H4 (cell line): ENCODE measurements around the gene OPN5. TPM values are rescaled to one million over a fixed set of nuclear protein-coding genes. Genes with fewer than 3 reads are reported as not detected.

Source experiments
- DNase-seq: peaks from one replicate; pipeline ENCODE4 v3.0.0-alpha.2; 2015; ENCODE audit warnings: low spot score
- total RNA-seq: library from RNA; depleted of rRNA; stranded (reverse); fragments of >200 nt; shearing (Covaris generic); gene quantifications from 2 replicates; pipeline ENCODE4 v1.2.3, GENCODE V29; 2014; rRNA removed

Gene OPN5
- total RNA-seq, 1 experiment from 2014 or later = 0.17 TPM

DNA sequence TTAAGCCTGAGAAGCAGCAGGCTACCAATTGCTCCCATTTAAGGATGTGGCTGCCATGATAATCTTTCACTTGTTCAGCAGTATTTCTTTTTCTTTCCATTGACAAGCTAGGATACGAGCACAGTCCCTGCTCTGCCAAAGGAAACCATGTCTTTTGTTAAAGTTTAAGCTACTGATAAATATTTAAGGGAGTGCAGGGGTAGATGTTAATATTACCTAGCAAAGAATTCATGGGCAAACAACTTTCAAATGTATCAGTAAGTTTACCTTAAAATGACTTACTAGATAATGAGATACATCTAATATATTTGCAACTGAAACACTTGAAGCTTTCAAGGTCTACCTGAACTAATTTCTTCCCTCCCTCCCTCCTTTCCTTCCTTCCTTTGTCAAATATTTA is 77.3 kb downstream of the OPN5 start:
- no peak for DNase-seq

DNA sequence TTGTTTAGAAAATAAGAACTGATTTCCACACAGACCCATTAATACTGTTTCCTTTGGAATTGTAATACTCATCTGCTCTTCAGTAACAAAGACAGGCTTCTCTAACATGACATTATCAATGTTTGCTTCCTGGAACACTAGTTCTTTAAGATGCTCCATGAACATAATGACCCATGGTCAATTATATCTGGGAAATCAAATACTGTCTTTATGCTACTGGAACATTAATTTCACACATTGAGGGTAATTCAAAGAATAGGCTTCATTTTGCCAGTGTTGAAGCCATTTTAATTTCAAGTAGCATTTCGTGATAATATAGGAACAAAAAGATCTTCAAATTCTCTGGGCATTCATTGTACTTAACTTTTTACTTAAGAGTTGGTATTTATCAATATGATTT is 80.9 kb downstream of the OPN5 start:
- DNase-seq = no peak

DNA sequence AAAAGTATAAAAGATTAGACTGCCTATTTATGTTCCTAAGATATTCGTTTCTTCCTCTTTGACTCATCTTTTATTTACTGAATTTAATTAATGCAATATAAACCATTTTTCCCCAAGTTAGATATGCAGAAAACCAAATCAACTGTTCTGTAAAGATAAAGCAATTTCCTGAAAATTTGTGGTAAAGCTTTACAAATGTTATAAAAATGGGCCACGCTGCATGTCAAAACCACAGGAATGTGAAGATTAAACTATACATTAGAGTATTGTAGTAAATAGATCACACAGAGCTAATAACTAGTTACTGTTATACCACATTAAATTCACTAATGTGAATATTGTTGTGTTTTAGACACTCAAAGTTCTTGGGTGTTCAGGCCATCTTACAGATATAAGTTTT is 83.4 kb downstream of the OPN5 start:
- DNase-seq = no peak

DNA sequence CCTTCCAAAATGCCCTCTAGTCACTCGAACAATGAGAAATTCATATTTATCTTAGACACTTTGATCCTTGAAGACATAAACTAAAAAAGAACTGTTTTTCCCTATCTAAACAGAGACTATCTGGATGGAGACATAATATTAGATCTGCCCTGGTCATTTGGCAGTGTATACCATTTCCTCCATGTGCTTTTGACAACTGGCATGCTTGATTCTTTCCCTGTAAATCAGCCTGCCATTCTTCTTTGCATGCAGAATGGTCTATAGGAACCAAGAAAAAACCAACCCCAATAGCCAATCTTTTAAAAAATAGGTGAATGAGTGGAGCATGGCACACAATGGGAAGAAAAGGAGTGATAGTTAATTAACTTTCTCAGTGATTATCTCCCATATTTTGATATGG is 93.8 kb downstream of the OPN5 start:
- no peak for DNase-seq

Other genes with a start within 250 kb of the OPN5 start
- 0.25 and 0.81 TPM in 2 replicates for gene ADGRF4, start 83.5 kb upstream of the OPN5 start, total RNA-seq